Prostate gland (tissue), 2 donors: ENCODE results near the gene TSC22D2. TPM values are rescaled to one million over a fixed set of nuclear protein-coding genes. Genes with fewer than 3 reads are reported as not detected.

ENCODE experiments used
- DNase-seq: peaks from one replicate; pipeline ENCODE4 v3.0.0-alpha.2; 2019; ENCODE audit warnings: low spot score
- H3K27ac ChIP-seq, 2 donors: fragments of 200-600 bp; sonication (generic); 2 replicates each; pipeline ENCODE4 v1.5.1; 2017 to 2019
- H3K27me3 ChIP-seq: fragments of 200-600 bp; sonication (generic); replicated peaks from 2 replicates; pipeline ENCODE4 v1.5.1; 2019; ENCODE audit not compliant: insufficient read depth
- H3K36me3 ChIP-seq, 2 donors: fragments of 200-600 bp; sonication (generic); 1 replicate in 1 of 2; 2 replicates in 1 of 2; pipeline versions ENCODE4 v1.5.1 to v1.8.1; 2017 to 2019
- H3K4me1 ChIP-seq: fragments of 200-600 bp; sonication (generic); replicated peaks from 2 replicates; pipeline ENCODE4 v1.5.1; 2019
- H3K4me3 ChIP-seq, 2 donors: fragments of 200-600 bp; sonication (generic); 2 replicates each; pipeline ENCODE4 v1.5.1; 2017 to 2019
- H3K9me3 ChIP-seq: fragments of 200-600 bp; sonication (generic); 2 replicates; pipeline ENCODE4 v1.5.1; 2017
- CTCF ChIP-seq, 4 experiments: fragments of 200-600 bp in 2 of 4; fragments of 450-650 bp in 2 of 4; sonication (generic) in 2 of 4; IDR thresholded peaks; 1 replicate in 3 of 4; 2 replicates in 1 of 4; pipeline ENCODE4 v1.5.1; 2016 to 2019; ENCODE audit warnings: antibody characterized with exemption in 4 of 4, mild to moderate bottlenecking in 2 of 4, moderate library complexity in 2 of 4
- POLR2A ChIP-seq: fragments of 450-650 bp; IDR thresholded peaks from one replicate; pipeline ENCODE4 v1.6.1; 2016; ENCODE audit warnings: antibody characterized with exemption, mild to moderate bottlenecking
- POLR2AphosphoS5 ChIP-seq: sonication (generic); formaldehyde crosslinking; IDR thresholded peaks from one replicate; pipeline ENCODE4 v1.6.1; 2017; ENCODE audit warnings: antibody characterized with exemption
- WGBS: methylation state at CpG from one replicate; pipeline ENCODE4 v1.1.5; 2018; 5-methylcytosine and 5-hydroxymethylcytosine counted together
- intact Hi-C: fragments of 100-400 bp; cut with DNase I; formaldehyde crosslinking; loops from one replicate; pipeline ENCODE4 v1.14.2; 2022
- total RNA-seq, 2 donors: library from RNA; depleted of rRNA; stranded (reverse); fragments of >200 nt; gene quantifications; one replicate each; pipeline ENCODE4 v1.1.0, GENCODE V29; 2016

TSC22D2 gene
- total RNA-seq, 2 donors from 2014 or later = 9.6 to 29.2 TPM

GRCh38 chr3:150422907-150423306 lies 14.8 kb downstream of the TSC22D2 start:
- Histone ChIP-seq H3K9me3 (no peaks in the 10 kb centered on the region), H3K27ac (no peak overlapping the region), H3K27me3 (no peaks in the 10 kb centered on the region), H3K4me3 (no peak overlapping the region), H3K4me1 (peaks cover 5% of the 10 kb centered on the region), H3K36me3 (no peaks in the 10 kb centered on the region)
- DNase-seq = no peak
- 75% methylated on average over 4 of the region's 4 CpGs for WGBS
- intact Hi-C loops = no loop called here
- TF ChIP-seq CTCF (IDR thresholded peaks at IDR 0.05) = no peak
- no peak for TF ChIP-seq POLR2A
- TF ChIP-seq POLR2AphosphoS5 = no peak

GRCh38 chr3:150423761-150424160 lies 15.7 kb downstream of the TSC22D2 start:
- intact Hi-C loops = no loop called here
- TF ChIP-seq CTCF (IDR thresholded peaks at IDR 0.05) = no peak
- no peak for TF ChIP-seq POLR2AphosphoS5
- TF ChIP-seq POLR2A = no peak
- H3K36me3 ChIP-seq = no peaks in the 10 kb centered on the region
- WGBS = 23% methylated on average over 4 of the region's 4 CpGs
- no peak overlapping the region for H3K27ac ChIP-seq
- no peaks in the 10 kb centered on the region for H3K9me3 ChIP-seq
- no peaks in the 10 kb centered on the region for H3K27me3 ChIP-seq
- H3K4me3 ChIP-seq = no peak overlapping the region
- no peak for DNase-seq
- peaks cover 5% of the 10 kb centered on the region for H3K4me1 ChIP-seq

- 90% methylated on average over 3 of the region's 3 CpGs for WGBS
- TF ChIP-seq CTCF (IDR thresholded peaks at IDR 0.05) (no peak), POLR2A (no peak), POLR2AphosphoS5 (no peak)
- no peak overlapping the region for H3K27ac ChIP-seq
- H3K4me1 ChIP-seq = peaks cover 5% of the 10 kb centered on the region
- H3K9me3 ChIP-seq = no peaks in the 10 kb centered on the region
- intact Hi-C loops = no loop called here
- DNase-seq = no peak
- no peak overlapping the region for H3K4me3 ChIP-seq
- no peaks in the 10 kb centered on the region for H3K27me3 ChIP-seq
- H3K36me3 ChIP-seq = no peaks in the 10 kb centered on the region
Observed at GRCh38 chr3:150426292-150426691, 18.2 kb downstream of the TSC22D2 start.

GRCh38 chr3:150428562-150428961 lies 20.5 kb downstream of the TSC22D2 start:
- H3K27me3 ChIP-seq = no peaks in the 10 kb centered on the region
- DNase-seq = no peak
- 50% methylated on average over 1 of the region's 1 CpG for WGBS
- no peak overlapping the region for H3K4me3 ChIP-seq
- intact Hi-C loops = no loop called here
- H3K4me1 ChIP-seq = peaks cover 5% of the 10 kb centered on the region
- no peak overlapping the region for H3K27ac ChIP-seq
- no peaks in the 10 kb centered on the region for H3K9me3 ChIP-seq
- TF ChIP-seq POLR2AphosphoS5 (no peak), CTCF (IDR thresholded peaks at IDR 0.05) (no peak), POLR2A (no peak)
- H3K36me3 ChIP-seq = no peaks in the 10 kb centered on the region

- no peak for TF ChIP-seq CTCF (IDR thresholded peaks at IDR 0.05)
- no peak for TF ChIP-seq POLR2A
- TF ChIP-seq POLR2AphosphoS5 = no peak
- no peak for DNase-seq
- Histone ChIP-seq H3K27me3 (no peaks in the 10 kb centered on the region), H3K4me3 (no peak overlapping the region), H3K27ac (no peak overlapping the region), H3K4me1 (peaks cover 5% of the 10 kb centered on the region), H3K9me3 (no peaks in the 10 kb centered on the region), H3K36me3 (no peaks in the 10 kb centered on the region)
- intact Hi-C loops = no loop called here
- whole genome bisulfite sequencing = 57% methylated on average over 2 of the region's 2 CpGs
Observed at GRCh38 chr3:150429767-150430671, 21.9 kb downstream of the TSC22D2 start.
